Stimulated activated CD4-positive, alpha-beta T cell treated with anti-CD3 and anti-CD28 coated beads, Interleukin-2, amount 100 ng/mL, for 4 hours (primary cell): ENCODE data around the gene ELOF1.
"Not testable (repeated sequence)": the region's sequence is repeated elsewhere in the genome, so short reads cannot be mapped to it uniquely, and the experiment has no call there.

ENCODE experiments used
- DNase-seq: peaks from one replicate; pipeline ENCODE4 v3.0.0-alpha.2; 2020; ENCODE audit warnings: low read depth

The ELOF1 gene

GRCh38 chr19:11558881-11559828 is at the start of gene ELOF1:
Gene ELOF1, minus strand, starts transcription at chr19:11559230. Its CDS starts 4,883 bp downstream, at chr19:11554347.
- peak; percentile 95 for DNase-seq

- DNase-seq: no peak
Measured at GRCh38 chr19:11606484-11606883, 47.5 kb upstream of the ELOF1 start.

GRCh38 chr19:11599704-11600103 is 40.7 kb upstream of the ELOF1 start:
- DNase-seq: not testable (repeated sequence)

GRCh38 chr19:11598746-11599145 is 39.7 kb upstream of the ELOF1 start:
- DNase-seq: no peak

- DNase-seq: no peak
Measured at GRCh38 chr19:11598103-11598483, 39.1 kb upstream of the ELOF1 start.

- DNase-seq: peak; percentile 95
Measured at GRCh38 chr19:11597202-11598102, 38.4 kb upstream of the ELOF1 start, which contains the start of gene ZNF627. Gene ZNF627, plus strand, starts transcription at chr19:11597483. Its CDS starts 145 bp downstream, at chr19:11597628.

- no peak for DNase-seq
Measured at GRCh38 chr19:11596156-11596555, 37.1 kb upstream of the ELOF1 start.

GRCh38 chr19:11594084-11594483 is 35.1 kb upstream of the ELOF1 start:
- no peak for DNase-seq

- DNase-seq: no peak
Measured at GRCh38 chr19:11587975-11588631, 29.1 kb upstream of the ELOF1 start.

GRCh38 chr19:11587302-11587974 is 28.4 kb upstream of the ELOF1 start:
- peak; percentile 61 for DNase-seq

GRCh38 chr19:11586331-11586730 is 27.3 kb upstream of the ELOF1 start:
- no peak for DNase-seq

GRCh38 chr19:11581740-11582139 is 22.7 kb upstream of the ELOF1 start:
- no peak for DNase-seq

- no peak for DNase-seq
Measured at GRCh38 chr19:11580116-11580515, 21.1 kb upstream of the ELOF1 start.

GRCh38 chr19:11578258-11579142 is 19.5 kb upstream of the ELOF1 start:
- no peak for DNase-seq

- DNase-seq: no peak
Measured at GRCh38 chr19:11577451-11578257, 18.6 kb upstream of the ELOF1 start, which contains the start of gene ACP5. Gene ACP5, minus strand, starts transcription at chr19:11577645. Its CDS starts 328 bp downstream, at chr19:11577317.

- DNase-seq: no peak
Measured at GRCh38 chr19:11576227-11576626, 17.2 kb upstream of the ELOF1 start.

- DNase-seq: no peak
Measured at GRCh38 chr19:11574689-11575088, 15.7 kb upstream of the ELOF1 start.

- DNase-seq: not testable (repeated sequence)
Measured at GRCh38 chr19:11573763-11574162, 14.7 kb upstream of the ELOF1 start.

- DNase-seq: not testable (repeated sequence)
Measured at GRCh38 chr19:11573354-11573753, 14.3 kb upstream of the ELOF1 start.
